K562 (cell line): ENCODE data around the gene HPD. TPM values are rescaled to one million over a fixed set of nuclear protein-coding genes. Genes with fewer than 3 reads are reported as not detected.
A peak's percentile ranks its signal among the peaks of the same experiment; 100 is the strongest.

Experiments used
- CHD4 ChIP-seq: fragments of 200-600 bp; sonication (generic); IDR thresholded peaks from 3 replicates; pipeline ENCODE4 v1.6.1; 2012; ENCODE audit warnings: low read depth, mild to moderate bottlenecking, mixed read lengths, low read length, inconsistent platforms; ENCODE audit not compliant: insufficient read depth, insufficient replicate concordance, poor library complexity, severe bottlenecking
- ELF2 ChIP-seq: fragments of 250-450 bp; sonication (Bioruptor Pico); IDR thresholded peaks from 2 replicates; pipeline ENCODE4 v1.5.0; 2021; ENCODE audit warnings: mild to moderate bottlenecking
- EP300 ChIP-seq: IDR thresholded peaks from 2 replicates; pipeline ENCODE4 v1.6.1; 2012; ENCODE audit warnings: low read length, improper control_type of control experiment
- HNRNPH1 ChIP-seq: fragments of 200-400 bp; formaldehyde crosslinking; optimal IDR thresholded peaks from 2 replicates; pipeline ENCODE3; 2017; ENCODE audit warnings: low read depth, mild to moderate bottlenecking, low read length, moderate library complexity
- SMARCB1 ChIP-seq: IDR thresholded peaks from 2 replicates; pipeline ENCODE4 v1.6.1; 2011; ENCODE audit warnings: improper control_type of control experiment, low read depth; ENCODE audit not compliant: insufficient read length
- ZFP30 ChIP-seq: fragments of 250-450 bp; sonication (Bioruptor Pico); IDR thresholded peaks from 2 replicates; pipeline ENCODE4 v1.8.0; 2022; ENCODE audit warnings: moderate library complexity, mild to moderate bottlenecking, inconsistent platforms, borderline replicate concordance
- ZNF561 ChIP-seq: fragments of 450-650 bp; formaldehyde crosslinking; conservative IDR thresholded peaks from 2 replicates; pipeline ENCODE4 v1.4.0; 2020; ENCODE audit warnings: mild to moderate bottlenecking, moderate library complexity
- ZZZ3 ChIP-seq: fragments of 450-650 bp; IDR thresholded peaks from 2 replicates; pipeline ENCODE4 v1.6.1; 2016; ENCODE audit warnings: antibody characterized with exemption, mild to moderate bottlenecking, moderate library complexity
- polyA plus RNA-seq, 8 experiments: library from polyadenylated mRNA; depleted of rRNA in 4 of 8; stranded (reverse) in 5 of 8; unstranded in 3 of 8; fragments of >200 nt; fragmentation: Nextera tagmentation in 2 of 8; fragmentation: Illumina TruSeq in 1 of 8; extraction: Ambion mirVana in 2 of 8; extraction: Trizol in 1 of 8; gene quantifications; 2 replicates each; pipeline versions ENCODE4 v1.2.1 to v1.2.3, GENCODE V29; 2011 to 2014; ENCODE audit warnings: inconsistent platforms in 1 of 8, missing spikeins in 1 of 8
- total RNA-seq, 7 experiments: library from RNA; depleted of rRNA in 6 of 7; stranded (reverse); fragments of >200 nt in 6 of 7; fragmentation: Illumina TruSeq in 2 of 7; extraction: Trizol in 2 of 7; gene quantifications; 2 replicates each; pipeline versions ENCODE4 v1.2.1 to v1.2.3, GENCODE V29; 2011 to 2021; ENCODE audit warnings: low replicate concordance in 1 of 7
- TF ChIP-seq, protein P1 (sequence below): sonication (generic); formaldehyde crosslinking; IDR thresholded peaks from 2 replicates; pipeline ENCODE4 v1.8.0; 2022; ENCODE audit warnings: mild to moderate bottlenecking, missing genetic modification reagents, borderline replicate concordance
- TF ChIP-seq, protein P2 (sequence below): sonication (generic); formaldehyde crosslinking; IDR thresholded peaks from 2 replicates; pipeline ENCODE4 v1.8.0; 2022; ENCODE audit warnings: mild to moderate bottlenecking, missing genetic modification reagents
- TF ChIP-seq, protein P3 (sequence below): sonication (generic); formaldehyde crosslinking; IDR thresholded peaks from 2 replicates; pipeline ENCODE4 v1.8.1; 2023; ENCODE audit warnings: mild to moderate bottlenecking, missing genetic modification reagents
- TF ChIP-seq, protein P4 (sequence below): fragments of 450-650 bp; IDR thresholded peaks from 2 replicates; pipeline ENCODE4 v1.6.1; 2017; ENCODE audit warnings: antibody characterized with exemption, mild to moderate bottlenecking
- TF ChIP-seq, protein P5 (sequence below): IDR thresholded peaks from 2 replicates; pipeline ENCODE4 v1.6.1; 2012; ENCODE audit warnings: low read depth, low read length, improper control_type of control experiment, borderline replicate concordance
- TF ChIP-seq, protein P6 (sequence below): fragments of 250-450 bp; sonication (Bioruptor Pico); IDR thresholded peaks from 2 replicates; pipeline ENCODE4 v1.4.0; 2020

Gene HPD
- total and polyA plus RNA-seq, 9 of the 15 experiments (the other 6 are each of a cell fraction or from before 2014, with no cell fraction given) = 0.06 to 0.29 (median 0.07) TPM; not detected in 4

DNA sequence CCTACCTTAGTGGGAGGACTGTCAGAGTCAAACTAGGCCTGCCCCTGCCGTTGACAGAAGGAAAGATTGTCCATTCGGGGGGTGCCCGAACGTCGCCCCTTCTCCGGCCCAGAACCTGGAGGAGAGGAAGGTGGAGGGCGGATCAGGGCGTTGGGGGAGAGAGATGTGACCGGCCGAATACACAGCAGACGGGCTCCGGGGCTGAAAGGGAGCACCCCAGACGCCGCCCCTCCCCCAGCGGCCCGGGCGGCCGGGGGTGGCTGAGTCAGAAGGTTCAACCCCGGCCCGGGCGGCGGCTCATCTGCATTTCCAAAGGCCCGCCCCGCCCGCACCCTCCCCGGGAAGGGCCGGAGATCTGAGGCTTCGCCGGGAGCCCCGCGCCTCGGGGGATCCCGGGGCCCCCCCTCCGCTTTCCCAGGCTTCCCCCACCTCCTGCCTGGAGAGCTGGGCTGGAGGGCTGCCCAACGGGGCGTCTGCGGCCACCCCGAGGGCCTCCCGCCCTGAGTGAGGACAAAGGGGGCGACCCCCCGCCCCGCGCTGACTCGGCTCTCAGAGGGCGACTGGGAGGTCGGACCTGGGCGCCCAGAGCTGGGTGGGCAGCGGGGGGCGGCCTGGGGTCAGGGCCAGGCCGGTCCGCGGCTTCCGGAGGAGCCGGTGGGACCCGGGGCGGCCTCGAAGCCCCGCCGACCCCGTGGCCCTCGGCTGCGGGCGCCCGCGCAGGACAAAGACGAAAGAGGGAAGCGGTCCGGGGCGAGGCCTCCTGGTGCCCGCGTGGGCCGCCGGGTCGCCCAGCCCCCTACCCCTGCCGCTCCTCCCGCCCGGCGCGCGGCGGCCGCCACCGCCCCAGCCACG lies 58.6 kb downstream of the HPD start (continued):
- TF ChIP-seq ZFP30 (no peak), EP300 (no peak; the same call in 1 of the 2 replicates), SMARCB1 (no peak), CHD4 (no peak), ZNF561 (CRISPR knock-in tag) (no peak), ZZZ3 (no peak), HNRNPH1 (no peak), ELF2 (CRISPR knock-in tag) (no peak)
- TF ChIP-seq, protein P1, sequence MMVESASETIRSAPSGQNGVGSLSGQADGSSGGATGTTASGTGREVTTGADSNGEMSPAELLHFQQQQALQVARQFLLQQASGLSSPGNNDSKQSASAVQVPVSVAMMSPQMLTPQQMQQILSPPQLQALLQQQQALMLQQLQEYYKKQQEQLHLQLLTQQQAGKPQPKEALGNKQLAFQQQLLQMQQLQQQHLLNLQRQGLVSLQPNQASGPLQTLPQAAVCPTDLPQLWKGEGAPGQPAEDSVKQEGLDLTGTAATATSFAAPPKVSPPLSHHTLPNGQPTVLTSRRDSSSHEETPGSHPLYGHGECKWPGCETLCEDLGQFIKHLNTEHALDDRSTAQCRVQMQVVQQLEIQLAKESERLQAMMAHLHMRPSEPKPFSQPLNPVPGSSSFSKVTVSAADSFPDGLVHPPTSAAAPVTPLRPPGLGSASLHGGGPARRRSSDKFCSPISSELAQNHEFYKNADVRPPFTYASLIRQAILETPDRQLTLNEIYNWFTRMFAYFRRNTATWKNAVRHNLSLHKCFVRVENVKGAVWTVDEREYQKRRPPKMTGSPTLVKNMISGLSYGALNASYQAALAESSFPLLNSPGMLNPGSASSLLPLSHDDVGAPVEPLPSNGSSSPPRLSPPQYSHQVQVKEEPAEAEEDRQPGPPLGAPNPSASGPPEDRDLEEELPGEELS (CRISPR knock-in tag) = 0 out of 2 replicates have a peak, but pooled peaks have one; percentile 62
- TF ChIP-seq, protein P2, sequence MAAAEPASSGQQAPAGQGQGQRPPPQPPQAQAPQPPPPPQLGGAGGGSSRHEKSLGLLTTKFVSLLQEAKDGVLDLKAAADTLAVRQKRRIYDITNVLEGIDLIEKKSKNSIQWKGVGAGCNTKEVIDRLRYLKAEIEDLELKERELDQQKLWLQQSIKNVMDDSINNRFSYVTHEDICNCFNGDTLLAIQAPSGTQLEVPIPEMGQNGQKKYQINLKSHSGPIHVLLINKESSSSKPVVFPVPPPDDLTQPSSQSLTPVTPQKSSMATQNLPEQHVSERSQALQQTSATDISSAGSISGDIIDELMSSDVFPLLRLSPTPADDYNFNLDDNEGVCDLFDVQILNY (CRISPR knock-in tag) = peak; percentile 69; the same call in 1 of the 2 replicates
- TF ChIP-seq, protein P3, sequence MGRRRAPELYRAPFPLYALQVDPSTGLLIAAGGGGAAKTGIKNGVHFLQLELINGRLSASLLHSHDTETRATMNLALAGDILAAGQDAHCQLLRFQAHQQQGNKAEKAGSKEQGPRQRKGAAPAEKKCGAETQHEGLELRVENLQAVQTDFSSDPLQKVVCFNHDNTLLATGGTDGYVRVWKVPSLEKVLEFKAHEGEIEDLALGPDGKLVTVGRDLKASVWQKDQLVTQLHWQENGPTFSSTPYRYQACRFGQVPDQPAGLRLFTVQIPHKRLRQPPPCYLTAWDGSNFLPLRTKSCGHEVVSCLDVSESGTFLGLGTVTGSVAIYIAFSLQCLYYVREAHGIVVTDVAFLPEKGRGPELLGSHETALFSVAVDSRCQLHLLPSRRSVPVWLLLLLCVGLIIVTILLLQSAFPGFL (CRISPR knock-in tag) = no peak
- TF ChIP-seq, protein P4, sequence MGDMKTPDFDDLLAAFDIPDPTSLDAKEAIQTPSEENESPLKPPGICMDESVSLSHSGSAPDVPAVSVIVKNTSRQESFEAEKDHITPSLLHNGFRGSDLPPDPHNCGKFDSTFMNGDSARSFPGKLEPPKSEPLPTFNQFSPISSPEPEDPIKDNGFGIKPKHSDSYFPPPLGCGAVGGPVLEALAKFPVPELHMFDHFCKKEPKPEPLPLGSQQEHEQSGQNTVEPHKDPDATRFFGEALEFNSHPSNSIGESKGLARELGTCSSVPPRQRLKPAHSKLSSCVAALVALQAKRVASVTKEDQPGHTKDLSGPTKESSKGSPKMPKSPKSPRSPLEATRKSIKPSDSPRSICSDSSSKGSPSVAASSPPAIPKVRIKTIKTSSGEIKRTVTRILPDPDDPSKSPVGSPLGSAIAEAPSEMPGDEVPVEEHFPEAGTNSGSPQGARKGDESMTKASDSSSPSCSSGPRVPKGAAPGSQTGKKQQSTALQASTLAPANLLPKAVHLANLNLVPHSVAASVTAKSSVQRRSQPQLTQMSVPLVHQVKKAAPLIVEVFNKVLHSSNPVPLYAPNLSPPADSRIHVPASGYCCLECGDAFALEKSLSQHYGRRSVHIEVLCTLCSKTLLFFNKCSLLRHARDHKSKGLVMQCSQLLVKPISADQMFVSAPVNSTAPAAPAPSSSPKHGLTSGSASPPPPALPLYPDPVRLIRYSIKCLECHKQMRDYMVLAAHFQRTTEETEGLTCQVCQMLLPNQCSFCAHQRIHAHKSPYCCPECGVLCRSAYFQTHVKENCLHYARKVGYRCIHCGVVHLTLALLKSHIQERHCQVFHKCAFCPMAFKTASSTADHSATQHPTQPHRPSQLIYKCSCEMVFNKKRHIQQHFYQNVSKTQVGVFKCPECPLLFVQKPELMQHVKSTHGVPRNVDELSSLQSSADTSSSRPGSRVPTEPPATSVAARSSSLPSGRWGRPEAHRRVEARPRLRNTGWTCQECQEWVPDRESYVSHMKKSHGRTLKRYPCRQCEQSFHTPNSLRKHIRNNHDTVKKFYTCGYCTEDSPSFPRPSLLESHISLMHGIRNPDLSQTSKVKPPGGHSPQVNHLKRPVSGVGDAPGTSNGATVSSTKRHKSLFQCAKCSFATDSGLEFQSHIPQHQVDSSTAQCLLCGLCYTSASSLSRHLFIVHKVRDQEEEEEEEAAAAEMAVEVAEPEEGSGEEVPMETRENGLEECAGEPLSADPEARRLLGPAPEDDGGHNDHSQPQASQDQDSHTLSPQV = no peak
- TF ChIP-seq, protein P5, sequence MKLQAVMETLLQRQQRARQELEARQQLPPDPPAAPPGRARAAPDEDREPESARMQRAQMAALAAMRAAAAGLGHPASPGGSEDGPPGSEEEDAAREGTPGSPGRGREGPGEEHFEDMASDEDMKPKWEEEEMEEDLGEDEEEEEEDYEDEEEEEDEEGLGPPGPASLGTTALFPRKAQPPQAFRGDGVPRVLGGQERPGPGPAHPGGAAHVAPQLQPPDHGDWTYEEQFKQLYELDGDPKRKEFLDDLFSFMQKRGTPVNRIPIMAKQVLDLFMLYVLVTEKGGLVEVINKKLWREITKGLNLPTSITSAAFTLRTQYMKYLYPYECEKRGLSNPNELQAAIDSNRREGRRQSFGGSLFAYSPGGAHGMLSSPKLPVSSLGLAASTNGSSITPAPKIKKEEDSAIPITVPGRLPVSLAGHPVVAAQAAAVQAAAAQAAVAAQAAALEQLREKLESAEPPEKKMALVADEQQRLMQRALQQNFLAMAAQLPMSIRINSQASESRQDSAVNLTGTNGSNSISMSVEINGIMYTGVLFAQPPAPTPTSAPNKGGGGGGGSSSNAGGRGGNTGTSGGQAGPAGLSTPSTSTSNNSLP = no peak
- TF ChIP-seq, protein P6, sequence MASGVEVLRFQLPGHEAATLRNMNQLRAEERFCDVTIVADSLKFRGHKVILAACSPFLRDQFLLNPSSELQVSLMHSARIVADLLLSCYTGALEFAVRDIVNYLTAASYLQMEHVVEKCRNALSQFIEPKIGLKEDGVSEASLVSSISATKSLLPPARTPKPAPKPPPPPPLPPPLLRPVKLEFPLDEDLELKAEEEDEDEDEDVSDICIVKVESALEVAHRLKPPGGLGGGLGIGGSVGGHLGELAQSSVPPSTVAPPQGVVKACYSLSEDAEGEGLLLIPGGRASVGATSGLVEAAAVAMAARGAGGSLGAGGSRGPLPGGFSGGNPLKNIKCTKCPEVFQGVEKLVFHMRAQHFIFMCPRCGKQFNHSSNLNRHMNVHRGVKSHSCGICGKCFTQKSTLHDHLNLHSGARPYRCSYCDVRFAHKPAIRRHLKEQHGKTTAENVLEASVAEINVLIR (CRISPR knock-in tag) = no peak
